Vagina (tissue), 2 donors: ENCODE data around the gene KISS1R. TPM values are rescaled to one million over a fixed set of nuclear protein-coding genes. Genes with fewer than 3 reads are reported as not detected.

Experiments
- DNase-seq, 2 donors: peaks; one replicate each; pipeline ENCODE4 v3.0.0-alpha.2; 2017; ENCODE audit errors: extremely low spot score in 2 of 2
- H3K27ac ChIP-seq: fragments of 200-600 bp; sonication (generic); one replicate; pipeline ENCODE4 v1.5.1; 2019
- H3K27me3 ChIP-seq: fragments of 200-600 bp; sonication (generic); one replicate; pipeline ENCODE4 v1.5.1; 2019
- H3K36me3 ChIP-seq, 2 donors: fragments of 200-600 bp; sonication (generic); one replicate each; pipeline ENCODE4 v1.5.1; 2017 to 2019
- H3K4me1 ChIP-seq: fragments of 200-600 bp; sonication (generic); one replicate; pipeline ENCODE4 v1.5.1; 2019
- H3K4me3 ChIP-seq, 2 donors: fragments of 200-600 bp; sonication (generic); 1 replicate in 1 of 2; 2 replicates in 1 of 2; pipeline ENCODE4 v1.5.1; 2016 to 2019
- H3K9me3 ChIP-seq: fragments of 200-600 bp; sonication (generic); one replicate; pipeline ENCODE4 v1.5.1; 2019
- POLR2A ChIP-seq, 2 donors: fragments of 450-650 bp; IDR thresholded peaks; one replicate each; pipeline ENCODE4 v1.6.1; 2017; ENCODE audit warnings: antibody characterized with exemption in 2 of 2, mild to moderate bottlenecking in 2 of 2, moderate library complexity in 2 of 2
- POLR2AphosphoS5 ChIP-seq, 2 donors: sonication (generic); formaldehyde crosslinking; IDR thresholded peaks; one replicate each; pipeline ENCODE4 v1.9.0; 2017; ENCODE audit warnings: antibody characterized with exemption in 2 of 2, mild to moderate bottlenecking in 2 of 2, low read depth in 1 of 2; ENCODE audit not compliant: insufficient read depth in 1 of 2
- intact Hi-C: fragments of 100-400 bp; cut with DNase I; formaldehyde crosslinking; loops from one replicate; pipeline ENCODE4 v1.15.1; 2023
- total RNA-seq: library from RNA; depleted of rRNA; stranded (reverse); fragments of >200 nt; gene quantifications from one replicate; pipeline ENCODE4 v1.2.3, GENCODE V29; 2016
- TF ChIP-seq, protein P1 (sequence below), 3 experiments: fragments of 450-650 bp in 2 of 3; fragments of 200-600 bp in 1 of 3; sonication (generic) in 1 of 3; IDR thresholded peaks; one replicate each; pipeline ENCODE4 v1.5.1; 2017 to 2019; ENCODE audit warnings: antibody characterized with exemption in 3 of 3, mild to moderate bottlenecking in 2 of 3, moderate library complexity in 2 of 3

KISS1R gene
- total RNA-seq, 1 donor from 2014 or later: not detected

GRCh38 chr19:927351-927779 is 10.2 kb downstream of the KISS1R start:
- no peak for DNase-seq
- H3K4me1 ChIP-seq: peaks cover 35% of the 10 kb centered on the region
- no peaks in the 10 kb centered on the region for H3K27me3 ChIP-seq
- TF ChIP-seq POLR2AphosphoS5 (IDR thresholded peaks at IDR 0.05; ENCODE audit: insufficient read depth in 1 of 2, low read depth in 1 of 2) (no peak), POLR2A (IDR thresholded peaks at IDR 0.05) (no peak)
- TF ChIP-seq, protein P1, sequence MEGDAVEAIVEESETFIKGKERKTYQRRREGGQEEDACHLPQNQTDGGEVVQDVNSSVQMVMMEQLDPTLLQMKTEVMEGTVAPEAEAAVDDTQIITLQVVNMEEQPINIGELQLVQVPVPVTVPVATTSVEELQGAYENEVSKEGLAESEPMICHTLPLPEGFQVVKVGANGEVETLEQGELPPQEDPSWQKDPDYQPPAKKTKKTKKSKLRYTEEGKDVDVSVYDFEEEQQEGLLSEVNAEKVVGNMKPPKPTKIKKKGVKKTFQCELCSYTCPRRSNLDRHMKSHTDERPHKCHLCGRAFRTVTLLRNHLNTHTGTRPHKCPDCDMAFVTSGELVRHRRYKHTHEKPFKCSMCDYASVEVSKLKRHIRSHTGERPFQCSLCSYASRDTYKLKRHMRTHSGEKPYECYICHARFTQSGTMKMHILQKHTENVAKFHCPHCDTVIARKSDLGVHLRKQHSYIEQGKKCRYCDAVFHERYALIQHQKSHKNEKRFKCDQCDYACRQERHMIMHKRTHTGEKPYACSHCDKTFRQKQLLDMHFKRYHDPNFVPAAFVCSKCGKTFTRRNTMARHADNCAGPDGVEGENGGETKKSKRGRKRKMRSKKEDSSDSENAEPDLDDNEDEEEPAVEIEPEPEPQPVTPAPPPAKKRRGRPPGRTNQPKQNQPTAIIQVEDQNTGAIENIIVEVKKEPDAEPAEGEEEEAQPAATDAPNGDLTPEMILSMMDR (IDR thresholded peaks at IDR 0.05): no peak
- H3K27ac ChIP-seq: peak overlapping the region; percentile 82
- intact Hi-C loops: loop anchor here (10.0 kb wide), 1 partner anchor 317 kb away; the partner anchor contains the start of genes ATP5F1D and MIDN
- peak overlapping the region; percentile 72 to 87 for H3K4me3 ChIP-seq
- H3K9me3 ChIP-seq: no peaks in the 10 kb centered on the region
- H3K36me3 ChIP-seq: no peaks in the 10 kb centered on the region

DNA sequence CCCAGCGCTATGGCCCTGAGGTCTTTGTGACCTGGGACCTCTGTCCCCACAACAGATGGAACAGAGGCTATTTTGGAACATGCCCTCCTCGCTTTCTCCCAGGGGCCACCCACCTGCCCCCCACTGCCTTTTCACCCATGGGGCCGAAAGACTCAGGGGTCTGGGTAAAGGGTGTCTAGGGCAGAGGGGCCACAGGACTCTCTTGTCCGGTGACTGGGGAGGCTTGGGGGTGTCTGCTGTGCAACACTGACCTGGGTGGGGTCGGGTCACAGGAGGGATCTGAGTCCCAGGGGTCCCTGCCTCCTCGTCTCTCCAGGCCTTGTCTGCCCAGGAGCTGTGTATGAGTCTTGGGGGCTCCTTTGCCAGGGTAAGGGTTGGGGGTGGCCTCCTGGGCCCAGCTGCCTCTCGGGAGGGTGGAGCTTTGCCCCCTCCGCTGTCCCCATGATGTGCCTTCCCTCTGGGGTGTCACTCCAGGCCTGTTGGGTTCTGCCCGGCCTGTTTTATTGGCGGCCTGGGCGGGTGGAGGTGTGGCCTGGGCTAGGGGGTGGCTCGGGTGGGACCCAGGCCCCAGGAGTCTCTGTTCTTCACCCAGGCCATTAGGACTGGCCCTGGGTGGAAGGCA is 10.8 kb downstream of the KISS1R start:
- TF ChIP-seq POLR2A (IDR thresholded peaks at IDR 0.05) (no peak), POLR2AphosphoS5 (IDR thresholded peaks at IDR 0.05; ENCODE audit: insufficient read depth in 1 of 2, low read depth in 1 of 2) (no peak)
- TF ChIP-seq, protein P1 (IDR thresholded peaks at IDR 0.05): no peak
- intact Hi-C loops: loop anchor here (10.0 kb wide), 1 partner anchor 317 kb away; the partner anchor contains the start of genes ATP5F1D and MIDN
- Histone ChIP-seq H3K4me3 (peak overlapping the region; percentile 72 to 87), H3K36me3 (no peaks in the 10 kb centered on the region), H3K4me1 (peaks cover 40% of the 10 kb centered on the region), H3K27me3 (no peaks in the 10 kb centered on the region), H3K9me3 (no peaks in the 10 kb centered on the region), H3K27ac (peak overlapping the region; percentile 82)
- DNase-seq: no peak

GRCh38 chr19:928471-929202 is 11.5 kb downstream of the KISS1R start:
- DNase-seq: no peak
- TF ChIP-seq POLR2AphosphoS5 (IDR thresholded peaks at IDR 0.05; ENCODE audit: insufficient read depth in 1 of 2, low read depth in 1 of 2) (no peak), POLR2A (IDR thresholded peaks at IDR 0.05) (no peak)
- TF ChIP-seq, protein P1 (IDR thresholded peaks at IDR 0.05): no peak
- H3K9me3 ChIP-seq: no peaks in the 10 kb centered on the region
- H3K4me1 ChIP-seq: peaks cover 47% of the 10 kb centered on the region
- peak overlapping the region; percentile 82 for H3K27ac ChIP-seq
- H3K4me3 ChIP-seq: no peak overlapping the region
- no peaks in the 10 kb centered on the region for H3K36me3 ChIP-seq
- intact Hi-C loops: loop anchor here (10.0 kb wide), 1 partner anchor 316 kb away; the partner anchor contains the start of genes ATP5F1D and MIDN
- H3K27me3 ChIP-seq: no peaks in the 10 kb centered on the region

DNA sequence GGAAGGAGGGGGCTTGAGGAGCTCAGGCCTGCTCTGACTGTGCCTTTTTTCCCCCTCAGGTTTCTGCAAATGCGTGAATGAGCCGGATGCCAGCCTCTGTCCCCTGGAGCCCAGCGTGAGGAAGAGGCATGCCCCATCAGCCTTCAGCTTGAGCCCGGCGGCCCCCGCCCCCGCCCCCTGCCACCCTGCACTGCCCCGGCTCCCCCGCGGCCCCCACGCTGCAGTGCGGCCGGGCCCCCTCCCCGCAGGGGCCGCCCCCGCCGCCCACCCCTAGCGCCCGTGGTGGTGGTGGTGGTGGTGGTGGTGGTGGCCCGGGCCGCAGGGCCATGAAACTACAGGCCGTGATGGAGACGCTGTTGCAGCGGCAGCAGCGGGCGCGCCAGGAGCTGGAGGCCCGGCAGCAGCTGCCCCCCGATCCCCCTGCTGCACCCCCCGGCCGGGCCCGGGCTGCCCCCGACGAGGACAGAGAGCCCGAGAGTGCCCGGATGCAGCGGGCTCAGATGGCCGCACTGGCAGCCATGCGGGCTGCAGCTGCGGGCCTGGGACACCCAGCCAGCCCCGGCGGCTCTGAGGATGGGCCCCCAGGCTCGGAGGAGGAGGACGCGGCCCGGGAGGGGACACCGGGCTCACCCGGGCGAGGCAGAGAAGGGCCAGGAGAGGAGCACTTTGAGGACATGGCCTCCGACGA is 12.2 kb downstream of the KISS1R start:
- DNase-seq: no peak
- TF ChIP-seq, protein P1 (IDR thresholded peaks at IDR 0.05): no peak
- TF ChIP-seq POLR2A (IDR thresholded peaks at IDR 0.05): no peak
- no peak for TF ChIP-seq POLR2AphosphoS5 (IDR thresholded peaks at IDR 0.05; ENCODE audit: insufficient read depth in 1 of 2, low read depth in 1 of 2)
- Histone ChIP-seq H3K4me1 (peaks cover 54% of the 10 kb centered on the region), H3K9me3 (no peaks in the 10 kb centered on the region), H3K4me3 (no peak overlapping the region), H3K27ac (peak overlapping the region; percentile 82), H3K27me3 (no peaks in the 10 kb centered on the region), H3K36me3 (no peaks in the 10 kb centered on the region)
- intact Hi-C loops: loop anchor here (10.0 kb wide), 1 partner anchor 315 kb away; the partner anchor contains the start of genes ATP5F1D and MIDN
